K562 (cell line): ENCODE data around the gene TBXAS1. TPM values are rescaled to one million over a fixed set of nuclear protein-coding genes. Genes with fewer than 3 reads are reported as not detected.

Experiments used
- ATAC-seq: fragments of 200-7000 bp; cut with Tn5 transposase; 3 replicates; pipeline ENCODE4 v1.9.1; 2020; ENCODE audit warnings: moderate library complexity
- BruUV-seq: library from RNA; stranded (reverse); fragments of 400-500 nt; replicated peaks from 2 replicates; lab custom pipeline; 2021; lab: Mats Ljungman, UMichigan
- CTCF ChIA-PET: fragments of 300-600 bp; formaldehyde crosslinking; extraction: SDS; loops from one replicate; lab custom pipeline; 2021; ENCODE audit warnings: low intra/inter-chr PET ratio; lab: Yijun Ruan, JAX
- POLR2A ChIA-PET: fragments of 300-600, 350-650 bp; sonication (Branson Sonifier 250); formaldehyde crosslinking; extraction: SDS; loops from one replicate; lab custom pipeline; 2021; ENCODE audit warnings: antibody characterized with exemption, inconsistent platforms; lab: Yijun Ruan, JAX
- DNase-seq, 4 experiments: peaks; one replicate each; pipeline versions ENCODE4 v3.0.0 to v3.0.0-alpha.2; 2011 to 2018; ENCODE audit warnings: low spot score in 3 of 4, mixed read lengths in 3 of 4; ENCODE audit errors: extremely low read depth in 1 of 4
- FAIRE-seq: peaks from 2 replicates; lab custom pipeline; 2011; peaks lifted over from hg19 to GRCh38; lab: Jason Lieb, UNC
- H2AFZ ChIP-seq: 2 replicates; pipeline ENCODE4 v1.6.0; 2011; ENCODE audit warnings: low read depth, low read length, control low read depth, inconsistent platforms
- H3K27ac ChIP-seq: fragments of 200-600 bp; 3 replicates; pipeline ENCODE4 v1.8.0; 2011; ENCODE audit warnings: low read depth, mild to moderate bottlenecking, control low read depth, inconsistent platforms, low read length, moderate library complexity, mixed read lengths; ENCODE audit errors: extremely low read depth
- H3K27me3 ChIP-seq, 2 experiments: fragments of 300-600 bp in 1 of 2; 2 replicates in 1 of 2; 3 replicates in 1 of 2; pipeline versions ENCODE4 v1.6.0 to v1.8.0; 2011; ENCODE audit warnings: inconsistent platforms in 2 of 2, low read length in 2 of 2, mild to moderate bottlenecking in 1 of 2, mixed read lengths in 1 of 2, moderate library complexity in 1 of 2; ENCODE audit not compliant: control insufficient read depth in 2 of 2, insufficient read depth in 2 of 2
- H3K36me3 ChIP-seq: fragments of 300-600 bp; 3 replicates; pipeline ENCODE4 v1.8.0; 2011; ENCODE audit warnings: mild to moderate bottlenecking, low read length, inconsistent platforms; ENCODE audit not compliant: control insufficient read depth, insufficient read depth
- H3K4me1 ChIP-seq, 2 experiments: fragments of 200-600 bp in 1 of 2; replicated peaks in 1 of 2; 2 replicates in 1 of 2; 3 replicates in 1 of 2; pipeline versions ENCODE4 v1.5.1 to v1.8.0; 2011; ENCODE audit warnings: inconsistent platforms in 2 of 2, low read length in 2 of 2, mild to moderate bottlenecking in 1 of 2, mixed read lengths in 1 of 2, moderate library complexity in 1 of 2; ENCODE audit not compliant: control insufficient read depth in 2 of 2, insufficient read depth in 2 of 2
- H3K4me2 ChIP-seq: 2 replicates; pipeline ENCODE4 v1.6.1; 2011; ENCODE audit warnings: low read length, control low read depth, inconsistent platforms, mixed read lengths; ENCODE audit not compliant: insufficient read depth
- H3K4me3 ChIP-seq: fragments of 200-600 bp; sonication (generic), shearing (Covaris generic); 2 replicates; pipeline ENCODE4 v1.5.1; 2016; ENCODE audit warnings: control low read depth, inconsistent platforms
- H3K79me2 ChIP-seq: fragments of 200-600 bp; 3 replicates; pipeline ENCODE4 v1.8.0; 2011; ENCODE audit warnings: low read length, inconsistent platforms; ENCODE audit not compliant: control insufficient read depth, insufficient read depth
- H3K9ac ChIP-seq, 2 experiments: 2 replicates each; pipeline versions ENCODE4 v1.6.0 to v1.6.1; 2011; ENCODE audit warnings: low read depth in 2 of 2, low read length in 2 of 2, control low read depth in 1 of 2, inconsistent platforms in 1 of 2, mild to moderate bottlenecking in 1 of 2, mixed read lengths in 1 of 2; ENCODE audit not compliant: insufficient read depth in 1 of 2
- H3K9me1 ChIP-seq: one replicate; pipeline ENCODE4 v1.6.0; 2011; ENCODE audit warnings: inconsistent platforms, mild to moderate bottlenecking, low read length, moderate library complexity; ENCODE audit not compliant: control insufficient read depth, insufficient read depth
- H3K9me3 ChIP-seq: replicated peaks from 2 replicates; pipeline ENCODE4 v1.5.1; 2011; ENCODE audit warnings: low read depth, low read length, inconsistent platforms; ENCODE audit not compliant: control insufficient read depth, insufficient read depth
- H4K20me1 ChIP-seq: replicated peaks from 2 replicates; pipeline ENCODE4 v1.6.1; 2011; ENCODE audit warnings: low read length, inconsistent platforms, mixed read lengths; ENCODE audit not compliant: control insufficient read depth, insufficient read depth
- ELK1 ChIP-seq: sonication (generic); formaldehyde crosslinking; IDR thresholded peaks from 2 replicates; pipeline ENCODE4 v1.8.1; 2022; ENCODE audit warnings: missing genetic modification reagents
- ETV6 ChIP-seq, 3 experiments: fragments of 150-350 bp in 1 of 3; sonication (generic) in 1 of 3; formaldehyde crosslinking in 1 of 3; IDR thresholded peaks; 2 replicates each; pipeline versions ENCODE4 v1.6.1 to v1.8.0; 2014 to 2022; ENCODE audit warnings: borderline replicate concordance in 2 of 3, low read depth in 2 of 3, antibody characterized with exemption in 1 of 3, low read length in 1 of 3, mild to moderate bottlenecking in 1 of 3, missing genetic modification reagents in 1 of 3
- GATA2 ChIP-seq: sonication (generic); formaldehyde crosslinking; IDR thresholded peaks from 2 replicates; pipeline ENCODE4 v1.4.0; 2020; ENCODE audit warnings: mild to moderate bottlenecking, missing genetic modification reagents
- LEF1 ChIP-seq: fragments of 450-650 bp; IDR thresholded peaks from 2 replicates; pipeline ENCODE4 v1.6.1; 2016; ENCODE audit warnings: mild to moderate bottlenecking
- NFRKB ChIP-seq: fragments of 450-650 bp; IDR thresholded peaks from 2 replicates; pipeline ENCODE4 v1.6.1; 2016; ENCODE audit warnings: low read depth
- NR2C1 ChIP-seq, 2 experiments: fragments of 450-650 bp; IDR thresholded peaks; 2 replicates each; pipeline ENCODE4 v1.6.1; 2017; ENCODE audit warnings: mild to moderate bottlenecking in 2 of 2, antibody characterized with exemption in 1 of 2, inconsistent platforms in 1 of 2, missing compliant biosample characterization in 1 of 2, missing genetic modification characterization in 1 of 2
- NR3C1 ChIP-seq: sonication (generic); formaldehyde crosslinking; IDR thresholded peaks from 2 replicates; pipeline ENCODE4 v1.8.1; 2022; ENCODE audit warnings: missing genetic modification reagents
- NR4A1 ChIP-seq, 2 experiments: fragments of 250-450 bp in 1 of 2; fragments of 450-650 bp in 1 of 2; sonication (Bioruptor Pico) in 1 of 2; IDR thresholded peaks; 2 replicates each; pipeline versions ENCODE4 v1.4.0 to v1.6.1; 2016 to 2020; ENCODE audit warnings: mild to moderate bottlenecking in 2 of 2, missing compliant biosample characterization in 1 of 2, missing genetic modification characterization in 1 of 2, moderate library complexity in 1 of 2
- NRF1 ChIP-seq, 2 experiments: fragments of 450-650 bp; IDR thresholded peaks in 1 of 2; conservative IDR thresholded peaks in 1 of 2; 2 replicates each; pipeline ENCODE4 v1.6.1; 2014; ENCODE audit warnings: mild to moderate bottlenecking in 2 of 2
- PKNOX1 ChIP-seq: fragments of 450-650 bp; IDR thresholded peaks from 2 replicates; pipeline ENCODE4 v1.6.1; 2016
- TCF7L2 ChIP-seq: fragments of 150-350 bp; IDR thresholded peaks from 2 replicates; pipeline ENCODE4 v1.6.1; 2016; ENCODE audit warnings: low read depth, mild to moderate bottlenecking, low read length, moderate library complexity
- ZNF592 ChIP-seq: fragments of 450-650 bp; IDR thresholded peaks from 2 replicates; pipeline ENCODE4 v1.6.1; 2017; ENCODE audit warnings: antibody characterized with exemption, mild to moderate bottlenecking
- WGBS: fragments of 100-300 bp; shearing (Covaris generic); methylation state at CpG from one replicate; pipeline ENCODE4 v1.1.6; 2016; ENCODE audit warnings: low coverage, mixed read lengths; ENCODE audit not compliant: insufficient coverage; ENCODE audit errors: missing lambda C conversion rate; 5-methylcytosine and 5-hydroxymethylcytosine counted together
- in situ Hi-C: fragments of 300-500 bp; cut with MboI; formaldehyde crosslinking; loops from 4 replicates; pipeline ENCODE4 v1.15.0; 2018; ENCODE audit warnings: inconsistent platforms, mixed read lengths
- intact Hi-C: fragments of 100-400 bp; cut with micrococcal nuclease; formaldehyde crosslinking; loops from 2 replicates; pipeline ENCODE4 v1.14.2; 2022
- polyA plus RNA-seq, 8 experiments: library from polyadenylated mRNA; depleted of rRNA in 4 of 8; stranded (reverse) in 5 of 8; unstranded in 3 of 8; fragments of >200 nt; fragmentation: Nextera tagmentation in 2 of 8; fragmentation: Illumina TruSeq in 1 of 8; extraction: Ambion mirVana in 2 of 8; extraction: Trizol in 1 of 8; gene quantifications; 2 replicates each; pipeline versions ENCODE4 v1.2.1 to v1.2.3, GENCODE V29; 2011 to 2014; ENCODE audit warnings: inconsistent platforms in 1 of 8, missing spikeins in 1 of 8
- total RNA-seq, 7 experiments: library from RNA; depleted of rRNA in 6 of 7; stranded (reverse); fragments of >200 nt in 6 of 7; fragmentation: Illumina TruSeq in 2 of 7; extraction: Trizol in 2 of 7; gene quantifications; 2 replicates each; pipeline versions ENCODE4 v1.2.1 to v1.2.3, GENCODE V29; 2011 to 2021; ENCODE audit warnings: low replicate concordance in 1 of 7

TBXAS1 gene
- total and polyA plus RNA-seq, 9 of the 15 experiments (the other 6 are each of a cell fraction or from before 2014, with no cell fraction given) = 1.1 to 8.3 (median 1.9) TPM

GRCh38 chr7:140053812-140054539 lies 224.9 kb downstream of the TBXAS1 start:
- 49% methylated on average over 3 of the region's 3 CpGs for whole genome bisulfite sequencing
- TF ChIP-seq ZNF592 (peak; percentile 66), GATA2 (peak; percentile 23; the same call in 1 of the 2 replicates), NR3C1 (no peak), NFRKB (no peak), PKNOX1 (no peak), NR4A1 (CRISPR knock-in tag; IDR thresholded peaks at IDR 0.05) (no peak), NR4A1 (tag; IDR thresholded peaks at IDR 0.05) (no peak), TCF7L2 (no peak), NR2C1 (IDR thresholded peaks at IDR 0.05) (no peak), NR2C1 (tag; IDR thresholded peaks at IDR 0.05) (peak; percentile 39; the same call in 1 of the 2 replicates), LEF1 (no peak), ELK1 (no peak), ETV6 (IDR thresholded peaks at IDR 0.05; ENCODE audit: borderline replicate concordance in 1 of 2, low read depth in 2 of 2, low read length in 1 of 2) (no peak), ETV6 (CRISPR knock-in tag; IDR thresholded peaks at IDR 0.05; ENCODE audit: borderline replicate concordance) (no peak), NRF1 (conservative IDR thresholded peaks at IDR 0.05 in 1 of 2, IDR thresholded peaks at IDR 0.05 in 1 of 2) (0 out of 4 replicates have a peak, but pooled peaks have one; percentile 11 to 21)

More at GRCh38 chr7:140053812-140054539, 224.9 kb downstream of the TBXAS1 start:
- peak; percentile 86 for FAIRE-seq
- H3K27me3 ChIP-seq = no peaks in the 10 kb centered on the region
- H3K9me3 ChIP-seq = no peaks in the 10 kb centered on the region
- in situ Hi-C loops (no loop called here), intact Hi-C loops (loop anchor here (1.0 kb wide), 1 partner anchor 116 kb away; no protein-coding TSS in a partner anchor)
- no peak overlapping the region for H2AFZ ChIP-seq
- no peak overlapping the region for H3K4me3 ChIP-seq
- H4K20me1 ChIP-seq = no peaks in the 10 kb centered on the region
- BruUV-seq = no TSS peak
- DNase-seq = peak; percentile 60 to 78 (median 70)
- CTCF ChIA-PET = no interaction called here
- POLR2A ChIA-PET = interaction anchor here (0.6 to 1.7 kb wide), 3 partner anchors 9 to 198 kb away, joined by 5 to 10 read pairs (median 5); partner anchors contain the start of gene PARP12
- peaks cover 42% of the 10 kb centered on the region for H3K36me3 ChIP-seq
- H3K4me1 ChIP-seq = peaks cover 4 to 12% of the 10 kb centered on the region in 2 experiments; a peak in 3 of 5 replicates
- H3K79me2 ChIP-seq = peaks cover under 1% of the 10 kb centered on the region; the same call in 2 of the 3 replicates
- peak; percentile 86 for ATAC-seq
- H3K4me2 ChIP-seq = no peak overlapping the region
- no peak overlapping the region for H3K9ac ChIP-seq
- no peaks in the 10 kb centered on the region for H3K9me1 ChIP-seq
- H3K27ac ChIP-seq = no peak overlapping the region
